ENCODE results near the gene ARID2.

ARID2 gene

DNA sequence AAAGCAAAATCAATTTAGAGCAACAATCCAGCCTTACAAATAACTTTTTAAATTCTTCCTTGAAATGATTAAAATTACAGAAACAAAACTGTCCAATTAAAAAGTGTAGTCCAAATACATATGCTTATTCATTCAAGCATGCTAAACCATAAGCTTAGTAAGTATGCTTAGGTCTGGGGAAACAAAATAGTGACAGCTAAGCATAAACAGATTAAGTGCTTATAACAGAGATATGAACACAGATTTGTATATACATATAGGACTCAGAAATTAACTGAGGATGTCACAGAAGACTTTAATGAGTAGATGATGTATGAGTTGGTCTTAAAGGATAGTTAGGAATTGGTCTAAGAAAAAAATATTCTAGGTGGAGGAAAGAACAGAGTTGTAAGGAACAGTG is 219.0 kb downstream of the ARID2 start:
- no peak overlapping the region for H3K4me3 ChIP-seq (ENCODE audit: low read depth, low read length)
- no peaks in the 10 kb centered on the region for H3K9me3 ChIP-seq (ENCODE audit: control insufficient read depth, low read length)
- H3K9ac ChIP-seq, result no peak overlapping the region
- H3K4me1 ChIP-seq, result peaks cover 7% of the 10 kb centered on the region
- no peak overlapping the region for H3K27ac ChIP-seq
- no peaks in the 10 kb centered on the region for H3K79me2 ChIP-seq
- TF ChIP-seq, protein P1, sequence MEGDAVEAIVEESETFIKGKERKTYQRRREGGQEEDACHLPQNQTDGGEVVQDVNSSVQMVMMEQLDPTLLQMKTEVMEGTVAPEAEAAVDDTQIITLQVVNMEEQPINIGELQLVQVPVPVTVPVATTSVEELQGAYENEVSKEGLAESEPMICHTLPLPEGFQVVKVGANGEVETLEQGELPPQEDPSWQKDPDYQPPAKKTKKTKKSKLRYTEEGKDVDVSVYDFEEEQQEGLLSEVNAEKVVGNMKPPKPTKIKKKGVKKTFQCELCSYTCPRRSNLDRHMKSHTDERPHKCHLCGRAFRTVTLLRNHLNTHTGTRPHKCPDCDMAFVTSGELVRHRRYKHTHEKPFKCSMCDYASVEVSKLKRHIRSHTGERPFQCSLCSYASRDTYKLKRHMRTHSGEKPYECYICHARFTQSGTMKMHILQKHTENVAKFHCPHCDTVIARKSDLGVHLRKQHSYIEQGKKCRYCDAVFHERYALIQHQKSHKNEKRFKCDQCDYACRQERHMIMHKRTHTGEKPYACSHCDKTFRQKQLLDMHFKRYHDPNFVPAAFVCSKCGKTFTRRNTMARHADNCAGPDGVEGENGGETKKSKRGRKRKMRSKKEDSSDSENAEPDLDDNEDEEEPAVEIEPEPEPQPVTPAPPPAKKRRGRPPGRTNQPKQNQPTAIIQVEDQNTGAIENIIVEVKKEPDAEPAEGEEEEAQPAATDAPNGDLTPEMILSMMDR (IDR thresholded peaks at IDR 0.05), result no peak
- no peak overlapping the region for H2AFZ ChIP-seq
- H3K27me3 ChIP-seq (ENCODE audit: control insufficient read depth, insufficient read depth, low read length), result no peaks in the 10 kb centered on the region
- no peaks in the 10 kb centered on the region for H3K36me3 ChIP-seq (ENCODE audit: control insufficient read depth, insufficient read depth, low read length)
- H3K4me2 ChIP-seq (ENCODE audit: low read length), result no peak overlapping the region

All from parathyroid adenoma (tissue), 2 donors.